ENCODE measurements around the gene LRRC27. TPM values are rescaled to one million over a fixed set of nuclear protein-coding genes. Genes with fewer than 3 reads are reported as not detected.
A peak's percentile ranks its signal among the peaks of the same experiment; 100 is the strongest.

The LRRC27 gene
- total and polyA plus RNA-seq, 2 experiments from 2014 or later = 19.0 to 21.8 TPM

GRCh38 chr10:132405463-132405991, 73.5 kb downstream of the LRRC27 start:
- Histone ChIP-seq H3K4me1 (ENCODE audit: low read depth) (peaks cover 26% of the 10 kb centered on the region), H3K27ac (no peak overlapping the region), H3K36me3 (peaks cover 10% of the 10 kb centered on the region), H3K4me3 (no peak overlapping the region), H3K27me3 (no peaks in the 10 kb centered on the region), H3K9me3 (ENCODE audit: low read depth) (no peaks in the 10 kb centered on the region)
- TF ChIP-seq CTCF (IDR thresholded peaks at IDR 0.05; ENCODE audit: low read depth, low read length) = no peak
- DNase-seq (ENCODE audit: low read depth in 1 of 2, low spot score in 1 of 2) = no peak

- H3K4me1 ChIP-seq (ENCODE audit: low read depth) = peaks cover 22% of the 10 kb centered on the region
- no peak overlapping the region for H3K4me3 ChIP-seq
- no peaks in the 10 kb centered on the region for H3K27me3 ChIP-seq
- H3K9me3 ChIP-seq (ENCODE audit: low read depth) = no peaks in the 10 kb centered on the region
- H3K27ac ChIP-seq = no peak overlapping the region
- TF ChIP-seq CTCF (IDR thresholded peaks at IDR 0.05; ENCODE audit: low read depth, low read length) = no peak
- peaks cover 10% of the 10 kb centered on the region for H3K36me3 ChIP-seq
- DNase-seq (ENCODE audit: low read depth in 1 of 2, low spot score in 1 of 2) = no peak
Measured at GRCh38 chr10:132406181-132406580, 74.2 kb downstream of the LRRC27 start.

GRCh38 chr10:132406750-132407149, 74.8 kb downstream of the LRRC27 start:
- Histone ChIP-seq H3K27me3 (no peaks in the 10 kb centered on the region), H3K27ac (peak overlapping the region; percentile 34), H3K36me3 (peaks cover 10% of the 10 kb centered on the region), H3K9me3 (ENCODE audit: low read depth) (no peaks in the 10 kb centered on the region), H3K4me3 (no peak overlapping the region), H3K4me1 (ENCODE audit: low read depth) (peaks cover 25% of the 10 kb centered on the region)
- no peak for DNase-seq (ENCODE audit: low read depth in 1 of 2, low spot score in 1 of 2)
- no peak for TF ChIP-seq CTCF (IDR thresholded peaks at IDR 0.05; ENCODE audit: low read depth, low read length)

- DNase-seq (ENCODE audit: low read depth in 1 of 2, low spot score in 1 of 2) = no peak
- TF ChIP-seq CTCF (IDR thresholded peaks at IDR 0.05; ENCODE audit: low read depth, low read length) = no peak
- H3K27ac ChIP-seq = peak overlapping the region; percentile 34
Measured at GRCh38 chr10:132407243-132407746, 75.3 kb downstream of the LRRC27 start.

GRCh38 chr10:132407846-132408278, 75.9 kb downstream of the LRRC27 start:
- Histone ChIP-seq H3K27me3 (no peaks in the 10 kb centered on the region), H3K9me3 (ENCODE audit: low read depth) (no peaks in the 10 kb centered on the region), H3K4me1 (ENCODE audit: low read depth) (peaks cover 27% of the 10 kb centered on the region), H3K4me3 (no peak overlapping the region), H3K27ac (peak overlapping the region; percentile 27), H3K36me3 (peaks cover 10% of the 10 kb centered on the region)
- peak in 1 of 2 donors; percentile 37 for DNase-seq (ENCODE audit: low read depth in 1 of 2, low spot score in 1 of 2)
- TF ChIP-seq CTCF (IDR thresholded peaks at IDR 0.05; ENCODE audit: low read depth, low read length) = no peak

More at GRCh38 chr10:132407243-132407746, 75.3 kb downstream of the LRRC27 start:
- Histone ChIP-seq H3K4me3 (no peak overlapping the region), H3K4me1 (ENCODE audit: low read depth) (peaks cover 27% of the 10 kb centered on the region), H3K9me3 (ENCODE audit: low read depth) (no peaks in the 10 kb centered on the region), H3K27me3 (no peaks in the 10 kb centered on the region), H3K36me3 (peaks cover 10% of the 10 kb centered on the region)

All from cardiac muscle cell (in vitro differentiated cells and primary cell).